IMR-90 (cell line): ENCODE results near the gene C1QC. TPM values are rescaled to one million over a fixed set of nuclear protein-coding genes. Genes with fewer than 3 reads are reported as not detected.

Experiments
- ATAC-seq: fragments of 200-7000 bp; cut with Tn5 transposase; 2 replicates; pipeline ENCODE4 v1.9.1; 2020; ENCODE audit warnings: low read depth, mild to moderate bottlenecking, moderate library complexity
- BruUV-seq: library from RNA; stranded (reverse); fragments of 400-500 nt; replicated peaks from 2 replicates; lab custom pipeline; 2021; lab: Mats Ljungman, UMichigan
- CTCF ChIA-PET: fragments of 300-600 bp; formaldehyde crosslinking; extraction: SDS; loops from one replicate; lab custom pipeline; 2021; ENCODE audit warnings: antibody characterized with exemption; lab: Yijun Ruan, JAX
- POLR2A ChIA-PET: fragments of 300-600 bp; sonication (Branson Sonifier 250); formaldehyde crosslinking; loops from one replicate; lab custom pipeline; 2022; ENCODE audit warnings: antibody characterized with exemption; ENCODE audit not compliant: unreplicated experiment; lab: Charles Lee
- DNase-seq: peaks from one replicate; pipeline ENCODE4 v3.0.0; 2013
- H2AFZ ChIP-seq: replicated peaks from 2 replicates; pipeline ENCODE3; 2013; ENCODE audit warnings: low read length, mild to moderate bottlenecking; ENCODE audit not compliant: poor library complexity
- H2AK5ac ChIP-seq: 2 replicates; pipeline ENCODE4 v1.6.1; 2013; ENCODE audit warnings: low read depth, low read length, inconsistent platforms
- H2AK9ac ChIP-seq: replicated peaks from 2 replicates; pipeline ENCODE3; 2013; ENCODE audit warnings: mild to moderate bottlenecking, low read depth, low read length, moderate library complexity; ENCODE audit not compliant: poor library complexity
- H2BK120ac ChIP-seq: 2 replicates; pipeline ENCODE4 v1.6.1; 2013; ENCODE audit warnings: low read depth, low read length, inconsistent platforms
- H2BK15ac ChIP-seq: 3 replicates; pipeline ENCODE4 v1.6.1; 2013; ENCODE audit warnings: low read depth, low read length, inconsistent platforms
- H2BK20ac ChIP-seq: 2 replicates; pipeline ENCODE4 v1.6.1; 2013; ENCODE audit warnings: low read depth, mild to moderate bottlenecking, inconsistent platforms, low read length, moderate library complexity
- H2BK5ac ChIP-seq: 2 replicates; pipeline ENCODE4 v1.6.1; 2013; ENCODE audit warnings: mild to moderate bottlenecking, low read depth, low read length, inconsistent platforms; ENCODE audit not compliant: poor library complexity, severe bottlenecking
- H3K14ac ChIP-seq: replicated peaks from 2 replicates; pipeline ENCODE4 v1.6.1; 2013; ENCODE audit warnings: low read depth, low read length, inconsistent platforms
- H3K18ac ChIP-seq: 2 replicates; pipeline ENCODE4 v1.6.1; 2013; ENCODE audit warnings: low read depth, low read length, control low read depth
- H3K23ac ChIP-seq: 2 replicates; pipeline ENCODE4 v1.6.1; 2013; ENCODE audit warnings: low read depth, low read length, inconsistent platforms
- H3K27ac ChIP-seq: 2 replicates; pipeline ENCODE4 v1.5.1; 2013; ENCODE audit warnings: mild to moderate bottlenecking, control low read depth, low read length; ENCODE audit not compliant: insufficient read depth
- H3K27me3 ChIP-seq: 2 replicates; pipeline ENCODE4 v1.6.1; 2013; ENCODE audit warnings: low read length; ENCODE audit not compliant: control insufficient read depth, insufficient read depth
- H3K36me3 ChIP-seq: 2 replicates; pipeline ENCODE4 v1.6.1; 2013; ENCODE audit warnings: low read length, mixed read lengths; ENCODE audit not compliant: control insufficient read depth, insufficient read depth
- H3K4ac ChIP-seq: 2 replicates; pipeline ENCODE4 v1.6.1; 2013; ENCODE audit warnings: low read depth, low read length, inconsistent platforms
- H3K4me1 ChIP-seq: 2 replicates; pipeline ENCODE4 v1.6.1; 2013; ENCODE audit warnings: low read length, mixed read lengths; ENCODE audit not compliant: control insufficient read depth, insufficient read depth
- H3K4me2 ChIP-seq: 2 replicates; pipeline ENCODE4 v1.6.1; 2013; ENCODE audit warnings: low read depth, mild to moderate bottlenecking, control low read depth, low read length, moderate library complexity
- H3K4me3 ChIP-seq: 2 replicates; pipeline ENCODE4 v1.5.1; 2013; ENCODE audit warnings: low read depth, mild to moderate bottlenecking, control low read depth, low read length, moderate library complexity; ENCODE audit not compliant: insufficient read depth
- H3K56ac ChIP-seq: 2 replicates; pipeline ENCODE4 v1.6.1; 2013; ENCODE audit warnings: low read length, inconsistent platforms; ENCODE audit not compliant: insufficient read depth; ENCODE audit errors: extremely low read depth
- H3K79me1 ChIP-seq, 2 experiments: 2 replicates each; pipeline ENCODE4 v1.6.1; 2013; ENCODE audit warnings: low read length in 2 of 2, inconsistent platforms in 1 of 2, low read depth in 1 of 2
- H3K9ac ChIP-seq: 2 replicates; pipeline ENCODE4 v1.6.1; 2013; ENCODE audit warnings: low read depth, low read length, control low read depth
- H3K9me1 ChIP-seq: 2 replicates; pipeline ENCODE4 v1.6.1; 2013; ENCODE audit warnings: low read length, inconsistent platforms; ENCODE audit not compliant: insufficient read depth
- H3K9me3 ChIP-seq: 2 replicates; pipeline ENCODE4 v1.6.1; 2013; ENCODE audit warnings: low read length; ENCODE audit not compliant: control insufficient read depth, insufficient read depth
- H4K20me1 ChIP-seq: 2 replicates; pipeline ENCODE4 v1.6.1; 2013; ENCODE audit warnings: low read length, inconsistent platforms; ENCODE audit not compliant: insufficient read depth
- H4K5ac ChIP-seq: 2 replicates; pipeline ENCODE4 v1.6.1; 2013; ENCODE audit warnings: mild to moderate bottlenecking, low read depth, low read length, control low read depth
- H4K8ac ChIP-seq, 2 experiments: 2 replicates each; pipeline ENCODE4 v1.6.1; 2013; ENCODE audit warnings: low read depth in 2 of 2, low read length in 2 of 2, control low read depth in 1 of 2, inconsistent platforms in 1 of 2
- H4K91ac ChIP-seq: 2 replicates; pipeline ENCODE4 v1.6.1; 2013; ENCODE audit warnings: low read depth, low read length, inconsistent platforms; ENCODE audit not compliant: insufficient read depth
- BHLHE40 ChIP-seq: fragments of 150-350 bp; IDR thresholded peaks from 2 replicates; pipeline ENCODE4 v1.6.1; 2016; ENCODE audit warnings: mild to moderate bottlenecking, low read depth, low read length
- CEBPB ChIP-seq: IDR thresholded peaks from 2 replicates; pipeline ENCODE4 v1.6.1; 2012; ENCODE audit warnings: low read depth, low read length, improper control_type of control experiment
- CHD1 ChIP-seq: IDR thresholded peaks from 2 replicates; pipeline ENCODE4 v1.6.1; 2012; ENCODE audit warnings: low read depth, low read length, improper control_type of control experiment
- CTCF ChIP-seq: conservative IDR thresholded peaks from 2 replicates; pipeline ENCODE4 v1.5.1; 2012; ENCODE audit warnings: mild to moderate bottlenecking, low read depth, low read length, improper control_type of control experiment
- ELK1 ChIP-seq: fragments of 150-350 bp; IDR thresholded peaks from 2 replicates; pipeline ENCODE4 v1.6.1; 2016; ENCODE audit warnings: low read depth, mild to moderate bottlenecking, low read length, moderate library complexity, borderline replicate concordance
- FOS ChIP-seq: fragments of 150-350 bp; IDR thresholded peaks from 2 replicates; pipeline ENCODE4 v1.6.1; 2016; ENCODE audit warnings: low read depth, low read length
- MAFK ChIP-seq: IDR thresholded peaks from 2 replicates; pipeline ENCODE4 v1.6.1; 2012; ENCODE audit warnings: low read depth, low read length, improper control_type of control experiment
- MAZ ChIP-seq: IDR thresholded peaks from 2 replicates; pipeline ENCODE4 v1.6.1; 2012; ENCODE audit warnings: low read depth, mild to moderate bottlenecking, low read length, improper control_type of control experiment, moderate library complexity, borderline replicate concordance
- MXI1 ChIP-seq: IDR thresholded peaks from 2 replicates; pipeline ENCODE4 v1.6.1; 2012; ENCODE audit warnings: low read depth, mild to moderate bottlenecking, low read length, moderate library complexity, borderline replicate concordance
- NFE2L2 ChIP-seq: fragments of 150-350 bp; IDR thresholded peaks from 2 replicates; pipeline ENCODE4 v1.6.1; 2016; ENCODE audit warnings: low read depth, mild to moderate bottlenecking, low read length
- POLR2A ChIP-seq: IDR thresholded peaks from 2 replicates; pipeline ENCODE4 v1.6.1; 2012; ENCODE audit warnings: mild to moderate bottlenecking, low read depth, low read length
- RAD21 ChIP-seq: IDR thresholded peaks from 2 replicates; pipeline ENCODE4 v1.6.1; 2012; ENCODE audit warnings: low read length, improper control_type of control experiment
- RCOR1 ChIP-seq: IDR thresholded peaks from 2 replicates; pipeline ENCODE4 v1.6.1; 2012; ENCODE audit warnings: mild to moderate bottlenecking, low read length, improper control_type of control experiment; ENCODE audit not compliant: insufficient replicate concordance
- RFX5 ChIP-seq: IDR thresholded peaks from 2 replicates; pipeline ENCODE4 v1.8.0; 2012; ENCODE audit warnings: low read depth, mild to moderate bottlenecking, low read length, moderate library complexity
- SMC3 ChIP-seq: fragments of 150-350 bp; IDR thresholded peaks from 2 replicates; pipeline ENCODE4 v1.6.1; 2016; ENCODE audit warnings: low read depth, mild to moderate bottlenecking, antibody characterized with exemption, low read length, moderate library complexity
- USF2 ChIP-seq: fragments of 150-350 bp; IDR thresholded peaks from 2 replicates; pipeline ENCODE4 v1.6.1; 2017; ENCODE audit warnings: mild to moderate bottlenecking, antibody characterized with exemption, low read length, low read depth
- WGBS, 2 experiments: methylation state at CpG; one replicate each; pipeline versions ENCODE4 v1.1.5 to v1.1.7; 2013; ENCODE audit warnings: missing lambda C conversion rate in 2 of 2; ENCODE audit not compliant: insufficient read length in 1 of 2; ENCODE audit errors: extremely low coverage in 2 of 2; 5-methylcytosine and 5-hydroxymethylcytosine counted together
- dilution Hi-C: fragments of 300-500 bp; cut with HindIII; formaldehyde crosslinking; loops from one replicate; pipeline ENCODE4 v1.14.3; 2018; ENCODE audit warnings: low sequenced_read_pairs; ENCODE audit not compliant: unreplicated experiment
- in situ Hi-C: fragments of 300-500 bp; cut with MboI; formaldehyde crosslinking; loops from 3 replicates; pipeline ENCODE4 v1.14.3; 2019; ENCODE audit warnings: low sequenced_read_pairs, inconsistent platforms, mixed read lengths
- intact Hi-C: fragments of 100-400 bp; cut with micrococcal nuclease; formaldehyde crosslinking; loops from 2 replicates; pipeline ENCODE4 v1.10.0; 2022
- polyA plus RNA-seq, 3 experiments: library from polyadenylated mRNA; depleted of rRNA; stranded (reverse); fragments of >200 nt; gene quantifications; 2 replicates each; pipeline ENCODE4 v1.2.3, GENCODE V29; 2012; ENCODE audit warnings: low replicate concordance in 1 of 3
- total RNA-seq: library from RNA; depleted of rRNA; stranded (reverse); fragments of >200 nt; gene quantifications from 2 replicates; pipeline ENCODE4 v1.2.3, GENCODE V29; 2012

Gene C1QC
- total and polyA plus RNA-seq, 2 of the 4 experiments (the other 2 are of a cell fraction) = not detected

- H2AK9ac ChIP-seq = no peak overlapping the region
- H3K23ac ChIP-seq = no peak overlapping the region
- BruUV-seq = no TSS peak
- no peaks in the 10 kb centered on the region for H3K9me3 ChIP-seq
- H3K27ac ChIP-seq = no peak overlapping the region
- H3K79me1 ChIP-seq = no peaks in the 10 kb centered on the region
- no peak overlapping the region for H3K56ac ChIP-seq
- TF ChIP-seq BHLHE40 (no peak), NFE2L2 (no peak), ELK1 (no peak), MXI1 (no peak), USF2 (no peak), SMC3 (no peak), CTCF (no peak), CEBPB (no peak), FOS (no peak), RCOR1 (no peak), MAFK (no peak), MAZ (no peak), RFX5 (no peak), RAD21 (no peak), POLR2A (no peak), CHD1 (no peak)
- H3K9ac ChIP-seq = no peak overlapping the region
- H3K4me3 ChIP-seq = no peak overlapping the region
- H4K8ac ChIP-seq = no peak overlapping the region
- no peak overlapping the region for H2BK120ac ChIP-seq
- no peak overlapping the region for H2BK15ac ChIP-seq
- ChIA-PET POLR2A (no interaction called here), CTCF (no interaction called here)
- peaks cover 61% of the 10 kb centered on the region for H3K27me3 ChIP-seq
- H2BK5ac ChIP-seq = no peak overlapping the region
- H2BK20ac ChIP-seq = no peak overlapping the region
- DNase-seq (no peak), ATAC-seq (no peak)
- no peak overlapping the region for H3K4ac ChIP-seq
- no peak overlapping the region for H3K14ac ChIP-seq
- no peak overlapping the region for H4K91ac ChIP-seq
- no peak overlapping the region for H3K18ac ChIP-seq
- no peak overlapping the region for H3K4me2 ChIP-seq
- H4K5ac ChIP-seq = no peak overlapping the region
- no peak overlapping the region for H2AFZ ChIP-seq
- in situ Hi-C loops = no loop called here
- no peaks in the 10 kb centered on the region; the same call in 1 of the 2 replicates for H3K9me1 ChIP-seq
- H3K4me1 ChIP-seq = no peaks in the 10 kb centered on the region
- H4K20me1 ChIP-seq = no peaks in the 10 kb centered on the region; the same call in 1 of the 2 replicates
- no peak overlapping the region for H2AK5ac ChIP-seq
- 43% methylated on average over 9 of the region's 16 CpGs; no CpG with 5 or more reads in 1 of the 2 experiments for WGBS, 2 experiments
- H3K36me3 ChIP-seq = no peaks in the 10 kb centered on the region
- dilution Hi-C loops = no loop called here
- intact Hi-C loops = no loop called here
Observed at GRCh38 chr1:22618056-22618455, 25.4 kb upstream of the C1QC start.
